SK-N-MC (cell line): ENCODE data around the gene LRPAP1.
"Not testable (repeated sequence)": the region's sequence is repeated elsewhere in the genome, so short reads cannot be mapped to it uniquely, and the experiment has no call there.

Experiments used
- DNase-seq: peaks from one replicate; pipeline ENCODE4 v3.0.0-alpha.2; 2011; ENCODE audit warnings: low read depth, low spot score
- H3K27ac ChIP-seq: fragments of 200-600 bp; sonication (generic); 2 replicates; pipeline ENCODE4 v1.5.1; 2016; ENCODE audit warnings: mixed run types
- H3K36me3 ChIP-seq: fragments of 200-600 bp; sonication (generic); 2 replicates; pipeline ENCODE4 v1.6.1; 2017; ENCODE audit warnings: antibody characterized with exemption, low read length, mixed read lengths; ENCODE audit not compliant: insufficient read depth
- H3K4me3 ChIP-seq: fragments of 200-600 bp; sonication (generic); 2 replicates; pipeline ENCODE4 v1.5.1; 2016
- H3K9ac ChIP-seq: fragments of 200-600 bp; sonication (generic); 2 replicates; pipeline ENCODE4 v1.8.0; 2017; ENCODE audit warnings: mixed run types, mixed read lengths; ENCODE audit not compliant: insufficient read length
- H3K9me3 ChIP-seq: fragments of 200-600 bp; sonication (generic); 2 replicates; pipeline ENCODE4 v1.6.1; 2017; ENCODE audit warnings: low read depth, mild to moderate bottlenecking, antibody characterized with exemption, low read length, moderate library complexity, mixed read lengths
- EZH2 ChIP-seq: fragments of 200-600 bp; sonication (generic); IDR thresholded peaks from one replicate; pipeline ENCODE4 v1.6.1; 2017; ENCODE audit warnings: antibody characterized with exemption
- FOXP2 ChIP-seq: optimal IDR thresholded peaks from 2 replicates; pipeline ENCODE3; 2011; ENCODE audit warnings: mild to moderate bottlenecking, moderate library complexity; ENCODE audit not compliant: insufficient read depth; ENCODE audit errors: extremely low read length, control extremely low read depth
- POLR2AphosphoS5 ChIP-seq: IDR thresholded peaks from 2 replicates; pipeline ENCODE4 v1.6.1; 2012; ENCODE audit warnings: mild to moderate bottlenecking, low read depth, low read length, borderline replicate concordance

The LRPAP1 gene

GRCh38 chr4:3573131-3573530 lies 40.9 kb upstream of the LRPAP1 start:
- Histone ChIP-seq H3K4me3 (no peak overlapping the region), H3K36me3 (no peaks in the 10 kb centered on the region), H3K27ac (no peak overlapping the region), H3K9me3 (no peaks in the 10 kb centered on the region), H3K9ac (no peak overlapping the region)
- TF ChIP-seq POLR2AphosphoS5 (no peak), EZH2 (no peak), FOXP2 (no peak)
- no peak for DNase-seq

DNA sequence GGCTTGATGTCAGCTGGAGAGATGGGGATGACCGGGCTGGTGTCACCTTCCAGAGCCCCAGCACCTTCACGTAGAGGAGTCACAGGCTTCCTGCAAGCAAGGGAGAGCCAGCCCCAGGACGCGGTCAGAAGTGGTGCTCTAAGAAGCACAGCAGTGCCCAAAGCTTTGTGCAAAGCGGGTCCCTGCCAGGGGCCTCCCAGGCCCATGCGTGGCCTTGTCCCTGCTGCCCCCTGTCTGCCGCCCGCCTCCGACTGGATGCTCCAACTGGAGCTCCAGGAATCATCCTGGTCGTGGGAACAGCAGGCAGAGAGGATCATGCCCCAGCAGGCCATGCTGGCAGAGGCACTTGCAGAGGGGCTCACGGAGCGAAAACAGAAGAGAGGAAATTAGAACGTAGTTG lies 40.1 kb upstream of the LRPAP1 start:
- TF ChIP-seq FOXP2 (no peak), POLR2AphosphoS5 (no peak), EZH2 (no peak)
- no peak for DNase-seq
- Histone ChIP-seq H3K9ac (no peak overlapping the region), H3K27ac (no peak overlapping the region), H3K36me3 (no peaks in the 10 kb centered on the region), H3K9me3 (no peaks in the 10 kb centered on the region), H3K4me3 (no peak overlapping the region)

DNA sequence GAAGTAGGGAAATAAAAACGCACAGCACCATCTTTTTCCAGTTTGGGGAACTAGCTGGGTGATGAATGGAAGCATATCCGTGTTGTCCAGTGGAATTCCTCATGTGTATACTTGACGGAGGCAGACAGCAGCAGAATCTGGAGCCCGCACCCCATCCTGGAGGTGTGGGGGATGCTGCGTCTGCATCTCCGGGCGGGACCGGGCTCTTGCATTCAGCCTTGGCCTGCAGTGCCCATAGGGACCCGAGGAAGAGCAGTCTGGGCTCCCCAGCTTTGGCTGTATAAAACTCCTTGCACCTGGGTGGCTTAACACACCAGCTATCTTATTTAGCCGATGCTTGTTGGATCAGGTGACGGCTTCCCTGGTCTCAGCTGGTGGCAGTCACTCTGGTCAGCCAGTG lies 39.7 kb upstream of the LRPAP1 start:
- Histone ChIP-seq H3K36me3 (no peaks in the 10 kb centered on the region), H3K27ac (no peak overlapping the region), H3K9ac (no peak overlapping the region), H3K9me3 (no peaks in the 10 kb centered on the region), H3K4me3 (no peak overlapping the region)
- no peak for DNase-seq
- TF ChIP-seq FOXP2 (no peak), EZH2 (no peak), POLR2AphosphoS5 (no peak)

GRCh38 chr4:3570923-3571322 lies 38.7 kb upstream of the LRPAP1 start:
- not testable (repeated sequence) for H3K4me3 ChIP-seq, H3K9ac ChIP-seq, H3K9me3 ChIP-seq, DNase-seq, H3K36me3 ChIP-seq, H3K27ac ChIP-seq

DNA sequence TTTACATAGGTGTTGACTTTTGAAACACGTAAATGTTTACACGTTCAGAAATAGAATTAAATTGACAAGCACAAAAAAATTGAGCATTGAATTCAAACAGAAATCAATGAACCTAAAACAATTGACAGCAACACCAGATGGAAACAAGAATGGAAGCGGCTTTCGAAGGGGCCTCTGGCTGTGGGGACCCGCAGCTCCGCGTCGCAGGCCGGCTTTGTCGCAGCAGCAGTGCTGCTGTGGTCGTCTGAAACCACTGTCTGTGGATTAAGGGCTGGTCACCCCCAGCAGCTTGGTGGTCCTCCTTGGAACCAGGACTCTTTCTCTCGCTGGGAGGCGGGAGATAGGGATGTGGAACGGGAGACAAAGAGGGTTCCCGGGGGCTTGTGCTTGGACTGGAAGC lies 37.4 kb upstream of the LRPAP1 start:
- H3K9me3 ChIP-seq, H3K27ac ChIP-seq, H3K36me3 ChIP-seq, DNase-seq, H3K9ac ChIP-seq, H3K4me3 ChIP-seq: not testable (repeated sequence)

GRCh38 chr4:3566701-3567100 lies 34.5 kb upstream of the LRPAP1 start:
- not testable (repeated sequence) for H3K9me3 ChIP-seq, H3K36me3 ChIP-seq, DNase-seq, H3K9ac ChIP-seq, H3K4me3 ChIP-seq, H3K27ac ChIP-seq

DNA sequence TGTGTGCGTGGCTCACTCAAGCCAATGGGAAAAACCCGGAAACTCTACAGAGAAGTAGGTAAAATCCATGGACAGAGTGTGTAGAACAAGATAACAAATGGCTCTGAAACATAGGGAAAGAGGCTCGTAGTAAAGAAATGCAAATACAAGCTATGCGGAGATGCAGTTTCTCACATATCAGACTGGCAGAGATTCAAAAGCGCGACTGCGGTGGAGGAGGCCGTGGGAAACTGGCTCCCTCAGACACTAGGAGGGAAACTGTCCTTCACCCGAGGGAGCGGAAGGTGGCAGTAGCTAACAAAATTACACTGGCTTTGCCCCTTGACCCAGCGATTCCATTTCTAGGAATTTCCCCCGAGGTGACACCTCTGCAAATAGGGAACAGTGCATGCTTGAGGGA lies 34.1 kb upstream of the LRPAP1 start:
- DNase-seq, H3K9me3 ChIP-seq, H3K4me3 ChIP-seq, H3K27ac ChIP-seq, H3K9ac ChIP-seq, H3K36me3 ChIP-seq: not testable (repeated sequence)

GRCh38 chr4:3564948-3565347 lies 32.7 kb upstream of the LRPAP1 start:
- H3K9ac ChIP-seq, H3K36me3 ChIP-seq, H3K4me3 ChIP-seq, DNase-seq, H3K9me3 ChIP-seq, H3K27ac ChIP-seq: not testable (repeated sequence)

DNA sequence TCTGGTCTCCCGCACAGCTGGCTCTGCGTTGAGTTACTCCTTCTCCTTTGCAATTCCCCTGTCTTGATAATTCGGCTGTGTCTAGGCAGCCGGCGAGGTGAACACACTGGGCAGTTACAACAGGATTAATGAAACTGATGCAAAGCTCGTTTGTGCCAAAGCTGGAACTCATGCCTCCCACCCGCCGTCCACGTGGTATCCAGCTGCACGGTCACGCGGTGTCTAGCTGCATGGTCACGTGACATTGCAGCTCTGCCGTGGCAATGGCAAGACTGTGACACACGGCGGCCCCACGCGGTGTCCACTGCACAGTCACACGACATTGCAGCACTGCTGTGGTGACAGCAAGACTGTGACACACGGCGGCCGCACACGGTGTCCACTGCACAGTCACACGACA lies 31.2 kb upstream of the LRPAP1 start:
- Histone ChIP-seq H3K36me3 (no peaks in the 10 kb centered on the region), H3K4me3 (no peak overlapping the region), H3K27ac (no peak overlapping the region), H3K9ac (no peak overlapping the region), H3K9me3 (no peaks in the 10 kb centered on the region)
- DNase-seq = no peak
- TF ChIP-seq POLR2AphosphoS5 = no peak
- no peak for TF ChIP-seq FOXP2
- TF ChIP-seq EZH2 = no peak

- not testable (repeated sequence) for H3K27ac ChIP-seq, H3K9ac ChIP-seq, DNase-seq, H3K36me3 ChIP-seq, H3K9me3 ChIP-seq, H3K4me3 ChIP-seq
These were observed 29.9 kb upstream of the LRPAP1 start for GRCh38 chr4:3562127-3562526.

- not testable (repeated sequence) for H3K36me3 ChIP-seq, H3K4me3 ChIP-seq, DNase-seq, H3K27ac ChIP-seq, H3K9me3 ChIP-seq, H3K9ac ChIP-seq
These were observed 28.2 kb upstream of the LRPAP1 start for GRCh38 chr4:3560465-3560864.

- H3K9me3 ChIP-seq, H3K27ac ChIP-seq, H3K9ac ChIP-seq, H3K36me3 ChIP-seq, H3K4me3 ChIP-seq, DNase-seq: not testable (repeated sequence)
These were observed 27.4 kb upstream of the LRPAP1 start for GRCh38 chr4:3559381-3560290.

DNA sequence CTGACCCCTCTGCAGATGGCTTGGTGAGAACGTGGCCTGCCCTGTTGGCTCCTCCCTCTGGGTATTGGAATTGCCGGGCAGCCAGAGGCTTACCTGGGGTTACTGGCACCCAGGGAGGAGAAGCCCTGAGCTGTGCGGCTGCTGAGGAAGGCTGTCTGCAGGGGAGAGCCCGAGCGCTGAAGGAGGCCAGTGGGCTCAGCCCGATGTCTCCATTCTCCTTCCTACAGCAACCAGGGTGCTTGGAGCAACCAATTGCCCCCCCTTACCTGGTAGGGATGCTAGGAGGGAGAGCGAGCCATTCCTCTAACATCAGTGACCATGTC lies 26.3 kb upstream of the LRPAP1 start:
- H3K36me3 ChIP-seq, H3K27ac ChIP-seq, DNase-seq, H3K9me3 ChIP-seq, H3K9ac ChIP-seq, H3K4me3 ChIP-seq: not testable (repeated sequence)
